ENCODE results near the gene C2.
A peak's percentile ranks its signal among the peaks of the same experiment; 100 is the strongest.

C2 gene

GRCh38 chr6:31954511-31954910 lies 27.0 kb downstream of the C2 start:
- Histone ChIP-seq H3K9ac (ENCODE audit: low read length) (no peak overlapping the region), H3K27ac (ENCODE audit: low read depth, low read length) (no peak overlapping the region), H3K27me3 (ENCODE audit: control insufficient read depth, insufficient read depth, low read length) (no peaks in the 10 kb centered on the region), H3K36me3 (ENCODE audit: control insufficient read depth, insufficient read depth, low read length) (peaks cover 33% of the 10 kb centered on the region), H3K4me1 (ENCODE audit: control insufficient read depth, insufficient read depth, low read length) (peaks cover 11% of the 10 kb centered on the region), H3K4me3 (ENCODE audit: low read length) (no peak overlapping the region)

GRCh38 chr6:31956796-31957195 lies 29.3 kb downstream of the C2 start:
- H3K4me1 ChIP-seq (ENCODE audit: control insufficient read depth, insufficient read depth, low read length), result peaks cover 15% of the 10 kb centered on the region
- H3K4me3 ChIP-seq (ENCODE audit: low read length), result no peak overlapping the region
- H3K27ac ChIP-seq (ENCODE audit: low read depth, low read length), result no peak overlapping the region
- no peak overlapping the region for H3K9ac ChIP-seq (ENCODE audit: low read length)
- H3K27me3 ChIP-seq (ENCODE audit: control insufficient read depth, insufficient read depth, low read length), result no peaks in the 10 kb centered on the region
- peaks cover 29% of the 10 kb centered on the region for H3K36me3 ChIP-seq (ENCODE audit: control insufficient read depth, insufficient read depth, low read length)

GRCh38 chr6:31958412-31958740 lies 30.9 kb downstream of the C2 start:
- Histone ChIP-seq H3K9ac (ENCODE audit: low read length) (peak overlapping the region; percentile 81), H3K27ac (ENCODE audit: low read depth, low read length) (peak overlapping the region; percentile 75), H3K4me3 (ENCODE audit: low read length) (peak overlapping the region; percentile 79), H3K36me3 (ENCODE audit: control insufficient read depth, insufficient read depth, low read length) (peaks cover 41% of the 10 kb centered on the region), H3K4me1 (ENCODE audit: control insufficient read depth, insufficient read depth, low read length) (peaks cover 15% of the 10 kb centered on the region), H3K27me3 (ENCODE audit: control insufficient read depth, insufficient read depth, low read length) (no peaks in the 10 kb centered on the region)

- H3K4me1 ChIP-seq (ENCODE audit: control insufficient read depth, insufficient read depth, low read length), result peaks cover 15% of the 10 kb centered on the region
- peak within 1 kb of the TSS; percentile 75 for H3K27ac ChIP-seq (ENCODE audit: low read depth, low read length)
- no peaks in the 10 kb centered on the region for H3K27me3 ChIP-seq (ENCODE audit: control insufficient read depth, insufficient read depth, low read length)
- peak within 1 kb of the TSS; percentile 81 for H3K9ac ChIP-seq (ENCODE audit: low read length)
- H3K36me3 ChIP-seq (ENCODE audit: control insufficient read depth, insufficient read depth, low read length), result peaks cover 42% of the 10 kb centered on the region
- H3K4me3 ChIP-seq (ENCODE audit: low read length), result peak within 1 kb of the TSS; percentile 84
These were observed 31.5 kb downstream of the C2 start, which contains the start of the genes NELFE and SKIC2 for GRCh38 chr6:31958741-31959739. Gene NELFE (minus strand): TSS chr6:31958971. CDS start chr6:31958446, 525 bp downstream. Gene SKIC2 (plus strand): TSS chr6:31959175. CDS start chr6:31959193, 18 bp downstream.

GRCh38 chr6:31961616-31962015 lies 34.1 kb downstream of the C2 start:
- H3K4me3 ChIP-seq (ENCODE audit: low read length), result no peak overlapping the region
- H3K27ac ChIP-seq (ENCODE audit: low read depth, low read length), result no peak overlapping the region
- H3K9ac ChIP-seq (ENCODE audit: low read length), result no peak overlapping the region
- peaks cover 15% of the 10 kb centered on the region for H3K4me1 ChIP-seq (ENCODE audit: control insufficient read depth, insufficient read depth, low read length)
- no peaks in the 10 kb centered on the region for H3K27me3 ChIP-seq (ENCODE audit: control insufficient read depth, insufficient read depth, low read length)
- peaks cover 31% of the 10 kb centered on the region for H3K36me3 ChIP-seq (ENCODE audit: control insufficient read depth, insufficient read depth, low read length)

GRCh38 chr6:31963921-31964320 lies 36.4 kb downstream of the C2 start:
- Histone ChIP-seq H3K4me1 (ENCODE audit: control insufficient read depth, insufficient read depth, low read length) (peaks cover 8% of the 10 kb centered on the region), H3K36me3 (ENCODE audit: control insufficient read depth, insufficient read depth, low read length) (peaks cover 42% of the 10 kb centered on the region), H3K4me3 (ENCODE audit: low read length) (no peak overlapping the region), H3K9ac (ENCODE audit: low read length) (no peak overlapping the region), H3K27me3 (ENCODE audit: control insufficient read depth, insufficient read depth, low read length) (no peaks in the 10 kb centered on the region), H3K27ac (ENCODE audit: low read depth, low read length) (no peak overlapping the region)

- Histone ChIP-seq H3K9ac (ENCODE audit: low read length) (no peak overlapping the region), H3K4me3 (ENCODE audit: low read length) (no peak overlapping the region), H3K36me3 (ENCODE audit: control insufficient read depth, insufficient read depth, low read length) (peaks cover 45% of the 10 kb centered on the region), H3K27me3 (ENCODE audit: control insufficient read depth, insufficient read depth, low read length) (no peaks in the 10 kb centered on the region), H3K4me1 (ENCODE audit: control insufficient read depth, insufficient read depth, low read length) (no peaks in the 10 kb centered on the region), H3K27ac (ENCODE audit: low read depth, low read length) (no peak overlapping the region)
These were observed 38.2 kb downstream of the C2 start for GRCh38 chr6:31965700-31966099.

GRCh38 chr6:31966506-31966905 lies 39.0 kb downstream of the C2 start:
- no peaks in the 10 kb centered on the region for H3K27me3 ChIP-seq (ENCODE audit: control insufficient read depth, insufficient read depth, low read length)
- H3K9ac ChIP-seq (ENCODE audit: low read length), result no peak overlapping the region
- H3K27ac ChIP-seq (ENCODE audit: low read depth, low read length), result no peak overlapping the region
- peaks cover 3% of the 10 kb centered on the region for H3K4me1 ChIP-seq (ENCODE audit: control insufficient read depth, insufficient read depth, low read length)
- H3K4me3 ChIP-seq (ENCODE audit: low read length), result no peak overlapping the region
- peaks cover 43% of the 10 kb centered on the region for H3K36me3 ChIP-seq (ENCODE audit: control insufficient read depth, insufficient read depth, low read length)

- no peak overlapping the region for H3K9ac ChIP-seq (ENCODE audit: low read length)
- H3K36me3 ChIP-seq (ENCODE audit: control insufficient read depth, insufficient read depth, low read length), result peaks cover 40% of the 10 kb centered on the region
- no peak overlapping the region for H3K4me3 ChIP-seq (ENCODE audit: low read length)
- H3K27me3 ChIP-seq (ENCODE audit: control insufficient read depth, insufficient read depth, low read length), result no peaks in the 10 kb centered on the region
- H3K27ac ChIP-seq (ENCODE audit: low read depth, low read length), result no peak overlapping the region
- H3K4me1 ChIP-seq (ENCODE audit: control insufficient read depth, insufficient read depth, low read length), result peaks cover 4% of the 10 kb centered on the region
These were observed 39.7 kb downstream of the C2 start for GRCh38 chr6:31966997-31967925.

GRCh38 chr6:31967926-31968320 lies 40.4 kb downstream of the C2 start:
- no peak overlapping the region for H3K4me3 ChIP-seq (ENCODE audit: low read length)
- H3K27me3 ChIP-seq (ENCODE audit: control insufficient read depth, insufficient read depth, low read length), result no peaks in the 10 kb centered on the region
- H3K9ac ChIP-seq (ENCODE audit: low read length), result no peak overlapping the region
- H3K4me1 ChIP-seq (ENCODE audit: control insufficient read depth, insufficient read depth, low read length), result peaks cover 7% of the 10 kb centered on the region
- H3K27ac ChIP-seq (ENCODE audit: low read depth, low read length), result no peak overlapping the region
- peaks cover 33% of the 10 kb centered on the region for H3K36me3 ChIP-seq (ENCODE audit: control insufficient read depth, insufficient read depth, low read length)

- Histone ChIP-seq H3K27ac (ENCODE audit: low read depth, low read length) (no peak overlapping the region), H3K9ac (ENCODE audit: low read length) (no peak overlapping the region), H3K27me3 (ENCODE audit: control insufficient read depth, insufficient read depth, low read length) (no peaks in the 10 kb centered on the region), H3K36me3 (ENCODE audit: control insufficient read depth, insufficient read depth, low read length) (peaks cover 30% of the 10 kb centered on the region), H3K4me3 (ENCODE audit: low read length) (no peak overlapping the region), H3K4me1 (ENCODE audit: control insufficient read depth, insufficient read depth, low read length) (peaks cover 11% of the 10 kb centered on the region)
These were observed 40.8 kb downstream of the C2 start for GRCh38 chr6:31968326-31968725.
